Measurements from ENCODE around the gene HNRNPUL1.

Gene HNRNPUL1

DNA sequence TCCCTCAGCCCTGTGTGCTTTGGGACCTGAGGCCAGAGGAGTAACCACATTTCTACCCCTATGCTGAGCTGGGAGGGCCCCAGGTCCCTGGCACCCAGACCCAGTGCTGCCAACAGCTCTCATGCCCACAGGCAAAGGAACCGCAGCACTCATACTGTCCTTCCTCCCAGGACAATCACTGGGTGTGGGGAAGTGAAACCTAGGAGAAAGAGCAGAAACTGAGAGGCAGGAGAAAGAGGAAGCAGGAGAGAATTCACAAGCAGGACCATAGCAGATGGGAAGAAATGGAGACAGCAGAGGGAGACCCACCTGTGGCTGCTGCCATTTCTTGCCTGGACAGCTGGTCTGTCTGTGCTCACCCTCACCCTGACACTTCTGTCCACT lies 64.7 kb downstream of the HNRNPUL1 start:
- no peak for DNase-seq (ENCODE audit: extremely low spot score)
- ChIA-PET CTCF (no interaction called here), POLR2A (no interaction called here)
- TF ChIP-seq L3MBTL2 (conservative IDR thresholded peaks at IDR 0.05): no peak

DNA sequence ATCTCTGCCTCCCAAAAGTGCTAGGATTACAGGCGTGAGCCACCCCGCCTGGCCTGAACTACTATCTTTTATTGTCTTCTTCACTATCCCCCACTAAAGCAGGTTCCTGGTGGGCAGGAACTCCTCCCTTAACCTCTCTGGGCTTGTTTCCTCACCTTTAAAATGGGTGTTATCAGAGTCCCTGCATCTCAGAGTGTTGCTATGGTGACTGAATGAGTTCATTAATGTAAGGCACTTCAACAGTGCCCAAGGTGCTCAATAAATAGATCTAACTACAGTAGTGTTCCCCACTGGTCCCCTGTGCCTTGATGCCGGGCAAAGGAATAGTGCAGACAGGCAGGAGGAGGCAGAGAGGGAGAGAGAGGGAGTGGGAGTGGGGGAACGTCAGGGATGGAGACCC lies 66.3 kb downstream of the HNRNPUL1 start:
- ChIA-PET POLR2A (no interaction called here), CTCF (no interaction called here)
- DNase-seq (ENCODE audit: extremely low spot score): no peak
- no peak for TF ChIP-seq ARNT (IDR thresholded peaks at IDR 0.05)
- no peak for TF ChIP-seq ELF4 (IDR thresholded peaks at IDR 0.05)
- no peak for TF ChIP-seq HDGF (IDR thresholded peaks at IDR 0.05; ENCODE audit: borderline replicate concordance)
- TF ChIP-seq NFRKB (IDR thresholded peaks at IDR 0.05): no peak
- no peak for TF ChIP-seq SP1 (IDR thresholded peaks at IDR 0.05)

DNA sequence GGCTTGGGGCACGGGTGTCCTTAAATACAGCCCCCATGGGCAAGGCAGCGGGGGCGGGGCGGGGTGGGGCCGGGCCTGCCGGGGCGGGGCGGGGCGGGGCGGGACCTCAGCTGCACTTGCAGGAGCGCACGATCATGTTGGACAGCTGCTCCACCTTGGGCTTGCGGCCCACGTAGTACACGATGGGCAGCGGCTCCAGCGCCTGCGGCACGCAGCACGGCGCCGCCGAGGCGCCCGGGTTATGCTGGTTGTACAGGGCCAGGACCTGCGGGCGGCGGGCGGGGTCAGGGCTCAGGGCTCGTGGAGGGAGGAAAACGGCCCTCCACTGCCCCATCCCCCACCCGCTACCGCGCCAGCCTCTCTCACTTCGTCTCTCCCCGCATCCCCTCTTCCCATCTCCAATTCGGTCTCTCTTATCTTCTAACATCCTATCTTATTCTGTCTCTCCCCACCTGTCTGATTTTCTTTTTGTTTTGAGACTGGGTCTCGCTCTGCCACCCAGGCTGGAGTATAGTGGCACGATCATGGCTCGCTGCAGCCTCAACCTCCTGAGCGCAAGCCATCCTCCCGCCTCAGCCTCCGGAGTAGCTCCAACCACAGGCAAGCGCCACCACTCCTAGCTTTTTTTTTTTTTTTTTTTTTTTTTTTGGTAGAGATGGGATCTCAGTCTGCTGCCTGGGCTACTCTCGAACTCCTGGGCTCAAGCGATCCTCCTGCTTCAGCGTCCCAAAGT lies 66.9 kb downstream of the HNRNPUL1 start:
- no peak for TF ChIP-seq CTBP1 (IDR thresholded peaks at IDR 0.05; ENCODE audit: borderline replicate concordance)
- TF ChIP-seq ARNT (IDR thresholded peaks at IDR 0.05): no peak
- no peak for TF ChIP-seq NFRKB (IDR thresholded peaks at IDR 0.05)
- TF ChIP-seq, protein P1, sequence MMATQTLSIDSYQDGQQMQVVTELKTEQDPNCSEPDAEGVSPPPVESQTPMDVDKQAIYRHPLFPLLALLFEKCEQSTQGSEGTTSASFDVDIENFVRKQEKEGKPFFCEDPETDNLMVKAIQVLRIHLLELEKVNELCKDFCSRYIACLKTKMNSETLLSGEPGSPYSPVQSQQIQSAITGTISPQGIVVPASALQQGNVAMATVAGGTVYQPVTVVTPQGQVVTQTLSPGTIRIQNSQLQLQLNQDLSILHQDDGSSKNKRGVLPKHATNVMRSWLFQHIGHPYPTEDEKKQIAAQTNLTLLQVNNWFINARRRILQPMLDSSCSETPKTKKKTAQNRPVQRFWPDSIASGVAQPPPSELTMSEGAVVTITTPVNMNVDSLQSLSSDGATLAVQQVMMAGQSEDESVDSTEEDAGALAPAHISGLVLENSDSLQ (IDR thresholded peaks at IDR 0.05): no peak
- no peak for DNase-seq (ENCODE audit: extremely low spot score)
- ChIA-PET CTCF (no interaction called here), POLR2A (no interaction called here)

DNA sequence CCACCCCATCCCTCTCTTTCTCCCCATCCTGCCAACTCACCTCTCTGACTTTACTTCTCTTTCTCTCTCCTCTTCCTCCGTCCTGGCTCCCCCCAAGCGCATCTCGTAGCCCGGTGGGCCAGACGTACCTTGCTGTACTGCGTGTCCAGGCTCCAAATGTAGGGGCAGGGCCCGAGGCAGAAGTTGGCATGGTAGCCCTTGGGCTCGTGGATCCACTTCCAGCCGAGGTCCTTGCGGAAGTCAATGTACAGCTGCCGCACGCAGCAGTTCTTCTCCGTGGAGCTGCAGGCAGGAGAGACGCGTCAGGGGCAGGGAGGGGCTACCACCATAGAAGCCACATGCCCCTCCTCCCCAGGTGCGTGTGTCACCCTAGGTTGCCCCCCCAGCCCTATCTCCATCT lies 67.8 kb downstream of the HNRNPUL1 start:
- no peak for DNase-seq (ENCODE audit: extremely low spot score)
- ChIA-PET CTCF (no interaction called here), POLR2A (no interaction called here)
- no peak for TF ChIP-seq L3MBTL2 (conservative IDR thresholded peaks at IDR 0.05)
- no peak for TF ChIP-seq SP1 (IDR thresholded peaks at IDR 0.05)
- TF ChIP-seq TARDBP (IDR thresholded peaks at IDR 0.05): no peak
- TF ChIP-seq FOXA1 (IDR thresholded peaks at IDR 0.05): no peak
- TF ChIP-seq ELF4 (IDR thresholded peaks at IDR 0.05): no peak
- no peak for TF ChIP-seq CTBP1 (IDR thresholded peaks at IDR 0.05; ENCODE audit: borderline replicate concordance)
- no peak for TF ChIP-seq HDGF (IDR thresholded peaks at IDR 0.05; ENCODE audit: borderline replicate concordance)
- TF ChIP-seq FOXK2 (IDR thresholded peaks at IDR 0.05): no peak
- TF ChIP-seq LEF1 (IDR thresholded peaks at IDR 0.05; ENCODE audit: borderline replicate concordance): no peak

DNA sequence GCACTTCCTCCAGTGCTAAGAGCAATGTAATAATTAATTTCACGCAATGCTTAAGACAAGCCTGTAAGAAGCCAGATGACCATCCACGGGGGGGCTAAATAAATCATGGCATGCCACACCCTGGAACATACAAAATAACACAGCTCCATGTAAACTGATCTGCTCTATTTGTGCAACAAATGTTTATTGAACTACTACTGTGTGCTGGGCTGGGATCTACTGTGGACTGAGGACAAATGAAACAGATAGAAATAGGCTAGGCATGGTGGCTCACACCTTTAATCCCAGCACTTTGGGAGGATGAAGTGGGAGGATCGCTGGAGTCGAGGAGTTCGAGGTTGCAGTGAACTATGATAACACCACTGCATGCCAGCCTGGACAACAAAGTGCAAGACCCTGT lies 68.3 kb downstream of the HNRNPUL1 start:
- CTCF ChIA-PET: no interaction called here
- POLR2A ChIA-PET: no interaction called here
- TF ChIP-seq, protein P1 (IDR thresholded peaks at IDR 0.05): no peak
- TF ChIP-seq ELF4 (IDR thresholded peaks at IDR 0.05) (no peak), HDGF (IDR thresholded peaks at IDR 0.05; ENCODE audit: borderline replicate concordance) (no peak), FOXK2 (IDR thresholded peaks at IDR 0.05) (no peak), ZNF384 (IDR thresholded peaks at IDR 0.05) (no peak)
- no peak for DNase-seq (ENCODE audit: extremely low spot score)

DNA sequence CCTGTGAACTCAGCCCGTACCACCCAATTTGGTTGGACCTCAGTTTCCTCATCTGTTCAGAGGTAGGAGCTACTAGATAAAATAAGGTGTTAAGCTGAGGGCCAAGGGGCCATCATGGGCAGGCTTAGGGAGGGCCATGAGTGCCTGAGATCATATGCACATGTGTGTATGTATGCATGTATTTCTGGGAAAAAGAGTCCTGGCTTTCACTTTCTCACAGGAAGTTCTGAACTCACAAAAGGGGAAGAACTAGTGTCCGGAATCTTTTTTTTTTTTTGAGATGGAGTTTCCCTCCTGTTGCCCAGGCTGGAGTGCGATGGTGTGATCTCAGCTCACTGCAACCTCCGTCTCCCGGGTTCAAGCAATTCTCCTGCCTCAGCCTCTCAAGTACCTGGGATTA lies 70.6 kb downstream of the HNRNPUL1 start:
- DNase-seq (ENCODE audit: extremely low spot score): no peak
- ChIA-PET CTCF (no interaction called here), POLR2A (interaction anchor here (2.1 kb wide), 1 partner anchor 18 kb away, joined by 5 read pairs; no protein-coding TSS in a partner anchor)
- no peak for TF ChIP-seq ZNF384 (IDR thresholded peaks at IDR 0.05)

DNA sequence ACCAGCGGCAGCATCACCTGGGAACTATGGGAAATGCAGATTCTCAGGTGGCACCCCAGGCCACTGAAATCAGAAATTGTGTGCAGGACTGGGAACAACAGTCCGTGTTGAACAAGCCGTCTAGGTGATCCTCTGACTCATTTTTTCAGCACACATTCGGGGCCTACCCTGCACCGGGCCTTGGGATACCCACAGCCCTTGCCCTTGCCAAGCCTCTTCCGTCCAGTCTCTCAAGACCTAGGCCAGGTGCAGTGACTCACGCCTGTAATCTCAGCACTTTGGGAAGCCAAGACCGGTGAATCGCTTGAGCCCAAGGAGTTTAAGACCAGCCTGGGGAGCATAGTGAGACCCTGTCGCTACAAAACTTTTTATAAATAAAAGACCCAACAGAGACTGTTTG lies 71.3 kb downstream of the HNRNPUL1 start:
- no peak for DNase-seq (ENCODE audit: extremely low spot score)
- ChIA-PET POLR2A (interaction anchor here (0.5 to 2.1 kb wide), 3 partner anchors 8 to 17 kb away, joined by 3 to 5 read pairs (median 4); no protein-coding TSS in a partner anchor), CTCF (no interaction called here)
- no peak for TF ChIP-seq ARNT (IDR thresholded peaks at IDR 0.05)
- no peak for TF ChIP-seq ZNF384 (IDR thresholded peaks at IDR 0.05)

DNA sequence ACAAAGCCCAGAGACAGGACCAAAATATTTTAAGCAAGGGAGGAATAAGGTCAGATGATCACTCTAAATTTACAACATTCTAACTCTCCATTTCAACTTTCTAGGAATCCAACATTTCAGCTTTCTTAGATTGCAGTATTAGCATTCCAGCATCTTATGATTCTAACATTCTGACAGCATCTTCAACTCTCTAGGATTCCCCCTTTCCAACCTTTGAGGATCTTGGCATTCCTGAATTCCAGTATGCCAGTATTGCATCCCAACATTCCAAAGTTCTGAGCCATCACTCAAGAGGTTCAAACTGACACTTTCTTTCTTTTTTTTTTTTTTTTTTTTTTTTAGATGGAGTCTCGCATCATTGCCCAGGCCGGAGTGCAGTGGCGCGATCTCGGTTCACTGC lies 75.8 kb downstream of the HNRNPUL1 start:
- DNase-seq (ENCODE audit: extremely low spot score): no peak
- TF ChIP-seq ARNT (IDR thresholded peaks at IDR 0.05): no peak
- no peak for TF ChIP-seq SUZ12 (IDR thresholded peaks at IDR 0.05)
- TF ChIP-seq, protein P1 (IDR thresholded peaks at IDR 0.05): no peak
- TF ChIP-seq FOXK2 (IDR thresholded peaks at IDR 0.05): no peak
- no peak for TF ChIP-seq CTBP1 (IDR thresholded peaks at IDR 0.05; ENCODE audit: borderline replicate concordance)
- TF ChIP-seq ZNF384 (IDR thresholded peaks at IDR 0.05): no peak
- TF ChIP-seq FOXA1 (IDR thresholded peaks at IDR 0.05): no peak
- CTCF ChIA-PET: no interaction called here
- POLR2A ChIA-PET: no interaction called here

Data from HEK293T (cell line).